Measurements from ENCODE around the gene KCNA2. TPM values are rescaled to one million over a fixed set of nuclear protein-coding genes. Genes with fewer than 3 reads are reported as not detected.

The KCNA2 gene
- total RNA-seq, 1 experiment from 2014 or later: not detected

DNA sequence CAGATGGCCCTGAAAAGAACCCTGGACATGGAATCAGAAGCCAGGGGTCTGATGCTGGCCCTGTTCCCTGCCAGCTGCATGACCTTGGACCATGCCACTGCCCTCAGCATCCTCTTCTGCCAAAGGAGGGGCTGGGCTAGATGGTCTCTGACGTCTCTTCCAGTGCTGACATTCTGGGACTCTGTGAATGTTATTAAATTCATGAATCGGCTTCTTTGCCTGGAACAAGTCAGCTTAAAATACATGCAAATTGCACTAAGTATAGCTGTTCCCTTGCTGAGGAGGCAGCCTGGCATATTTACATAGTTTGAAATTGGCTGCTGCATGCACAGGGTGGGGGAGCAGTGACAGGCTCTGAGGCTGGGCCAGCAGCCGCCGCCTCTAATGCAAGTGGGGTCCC lies 23.8 kb downstream of the KCNA2 start:
- Histone ChIP-seq H3K79me2 (ENCODE audit: low read length) (no peaks in the 10 kb centered on the region), H3K4me3 (ENCODE audit: low read length) (peak overlapping the region; percentile 49), H3K9ac (ENCODE audit: low read length) (peak overlapping the region; percentile 19; the same call in 1 of the 2 replicates), H3K9me2 (replicated peaks; ENCODE audit: insufficient read depth, low read length) (no peaks in the 10 kb centered on the region), H3K36me3 (ENCODE audit: insufficient read depth, low read length) (no peaks in the 10 kb centered on the region), H2AFZ (ENCODE audit: low read length) (no peak overlapping the region), H3K9me3 (ENCODE audit: low read length) (no peaks in the 10 kb centered on the region), H4K20me1 (ENCODE audit: insufficient read depth, low read depth, low read length) (no peaks in the 10 kb centered on the region), H3K27me3 (ENCODE audit: low read length) (no peaks in the 10 kb centered on the region; the same call in 1 of the 2 replicates), H3K4me1 (ENCODE audit: low read length) (peaks cover 69% of the 10 kb centered on the region), H3K27ac (ENCODE audit: low read length) (peak overlapping the region; percentile 71), H3K4me2 (ENCODE audit: low read depth, low read length, poor library complexity, severe bottlenecking) (peak overlapping the region; percentile 74)
- DNase-seq: peak; percentile 88

- no peaks in the 10 kb centered on the region for H4K20me1 ChIP-seq (ENCODE audit: insufficient read depth, low read depth, low read length)
- H3K27me3 ChIP-seq (ENCODE audit: low read length): no peaks in the 10 kb centered on the region; the same call in 1 of the 2 replicates
- H3K4me1 ChIP-seq (ENCODE audit: low read length): peaks cover 67% of the 10 kb centered on the region
- no peak overlapping the region for H2AFZ ChIP-seq (ENCODE audit: low read length)
- H3K4me3 ChIP-seq (ENCODE audit: low read length): peak overlapping the region; percentile 49; the same call in 1 of the 2 replicates
- no peak overlapping the region for H3K27ac ChIP-seq (ENCODE audit: low read length)
- H3K36me3 ChIP-seq (ENCODE audit: insufficient read depth, low read length): no peaks in the 10 kb centered on the region
- peak overlapping the region; percentile 74 for H3K4me2 ChIP-seq (ENCODE audit: low read depth, low read length, poor library complexity, severe bottlenecking)
- H3K79me2 ChIP-seq (ENCODE audit: low read length): no peaks in the 10 kb centered on the region
- H3K9me3 ChIP-seq (ENCODE audit: low read length): no peaks in the 10 kb centered on the region
- H3K9ac ChIP-seq (ENCODE audit: low read length): peak overlapping the region; percentile 19; the same call in 1 of the 2 replicates
- DNase-seq: no peak
- no peaks in the 10 kb centered on the region for H3K9me2 ChIP-seq (replicated peaks; ENCODE audit: insufficient read depth, low read length)
Measured at GRCh38 chr1:110581682-110582145, 24.4 kb downstream of the KCNA2 start.

DNA sequence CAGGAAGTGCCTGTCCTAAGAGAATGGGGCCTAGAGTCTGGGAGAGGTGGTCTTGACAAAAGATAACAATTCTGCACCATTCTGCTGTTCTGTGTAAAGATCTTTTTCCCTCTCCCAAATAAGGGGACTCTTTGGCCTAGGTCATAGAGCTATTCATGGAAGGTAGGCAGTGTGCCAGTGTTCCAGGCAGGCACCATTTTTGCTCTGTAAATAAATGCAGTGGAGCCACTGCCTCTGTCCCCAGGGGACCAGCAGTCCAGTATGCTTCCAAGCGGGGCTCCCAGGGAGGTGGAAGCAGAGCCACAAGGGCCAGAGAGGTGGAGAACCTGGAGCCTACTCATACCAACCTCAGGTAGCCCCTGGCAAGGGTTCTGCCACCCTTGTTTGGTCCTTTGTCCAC lies 25.9 kb downstream of the KCNA2 start:
- Histone ChIP-seq H3K79me2 (ENCODE audit: low read length) (no peaks in the 10 kb centered on the region), H3K9me2 (replicated peaks; ENCODE audit: insufficient read depth, low read length) (no peaks in the 10 kb centered on the region), H2AFZ (ENCODE audit: low read length) (no peak overlapping the region), H3K27me3 (ENCODE audit: low read length) (no peaks in the 10 kb centered on the region; the same call in 1 of the 2 replicates), H3K4me2 (ENCODE audit: low read depth, low read length, poor library complexity, severe bottlenecking) (no peak overlapping the region), H3K27ac (ENCODE audit: low read length) (no peak overlapping the region), H3K36me3 (ENCODE audit: insufficient read depth, low read length) (no peaks in the 10 kb centered on the region), H3K4me1 (ENCODE audit: low read length) (peaks cover 52% of the 10 kb centered on the region), H4K20me1 (ENCODE audit: insufficient read depth, low read depth, low read length) (no peaks in the 10 kb centered on the region), H3K9me3 (ENCODE audit: low read length) (no peaks in the 10 kb centered on the region), H3K9ac (ENCODE audit: low read length) (no peak overlapping the region), H3K4me3 (ENCODE audit: low read length) (no peak overlapping the region)
- no peak for DNase-seq

- no peak overlapping the region for H3K4me2 ChIP-seq (ENCODE audit: low read depth, low read length, poor library complexity, severe bottlenecking)
- H4K20me1 ChIP-seq (ENCODE audit: insufficient read depth, low read depth, low read length): no peaks in the 10 kb centered on the region
- H3K9me3 ChIP-seq (ENCODE audit: low read length): no peaks in the 10 kb centered on the region
- H3K79me2 ChIP-seq (ENCODE audit: low read length): no peaks in the 10 kb centered on the region
- H3K27me3 ChIP-seq (ENCODE audit: low read length): no peaks in the 10 kb centered on the region; the same call in 1 of the 2 replicates
- no peaks in the 10 kb centered on the region for H3K36me3 ChIP-seq (ENCODE audit: insufficient read depth, low read length)
- no peaks in the 10 kb centered on the region for H3K9me2 ChIP-seq (replicated peaks; ENCODE audit: insufficient read depth, low read length)
- H3K27ac ChIP-seq (ENCODE audit: low read length): no peak overlapping the region
- no peak overlapping the region for H3K9ac ChIP-seq (ENCODE audit: low read length)
- no peak for DNase-seq
- H3K4me3 ChIP-seq (ENCODE audit: low read length): no peak overlapping the region
- H3K4me1 ChIP-seq (ENCODE audit: low read length): peaks cover 45% of the 10 kb centered on the region
- H2AFZ ChIP-seq (ENCODE audit: low read length): no peak overlapping the region
Measured at GRCh38 chr1:110579460-110579859, 26.7 kb downstream of the KCNA2 start.

DNA sequence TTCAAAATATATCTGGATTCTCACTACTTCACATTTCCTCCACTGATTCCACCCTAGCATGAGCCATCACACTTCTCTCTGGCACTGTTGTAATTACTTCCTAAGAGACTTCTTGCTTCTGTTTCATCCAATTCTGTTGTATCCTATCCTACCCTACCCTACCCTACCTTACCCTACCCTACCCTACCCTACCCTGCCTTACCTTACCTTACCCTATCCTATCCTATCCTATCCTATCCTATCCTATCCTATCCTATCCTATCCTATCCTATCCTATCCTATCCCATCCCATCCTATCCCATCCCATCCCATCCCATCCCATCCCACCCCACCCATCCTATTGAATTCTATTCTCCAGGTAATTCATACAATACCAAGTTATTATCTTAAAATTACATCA lies 29.7 kb downstream of the KCNA2 start:
- Histone ChIP-seq H3K9ac (ENCODE audit: low read length) (no peak overlapping the region), H3K79me2 (ENCODE audit: low read length) (no peaks in the 10 kb centered on the region), H2AFZ (ENCODE audit: low read length) (no peak overlapping the region), H3K9me2 (replicated peaks; ENCODE audit: insufficient read depth, low read length) (no peaks in the 10 kb centered on the region), H3K27me3 (ENCODE audit: low read length) (no peaks in the 10 kb centered on the region), H3K4me1 (ENCODE audit: low read length) (peaks cover 14% of the 10 kb centered on the region), H4K20me1 (ENCODE audit: insufficient read depth, low read depth, low read length) (no peaks in the 10 kb centered on the region; the same call in 1 of the 2 replicates), H3K4me2 (ENCODE audit: low read depth, low read length, poor library complexity, severe bottlenecking) (no peak overlapping the region), H3K4me3 (ENCODE audit: low read length) (no peak overlapping the region), H3K36me3 (ENCODE audit: insufficient read depth, low read length) (no peaks in the 10 kb centered on the region), H3K27ac (ENCODE audit: low read length) (no peak overlapping the region), H3K9me3 (ENCODE audit: low read length) (no peaks in the 10 kb centered on the region)
- no peak for DNase-seq

DNA sequence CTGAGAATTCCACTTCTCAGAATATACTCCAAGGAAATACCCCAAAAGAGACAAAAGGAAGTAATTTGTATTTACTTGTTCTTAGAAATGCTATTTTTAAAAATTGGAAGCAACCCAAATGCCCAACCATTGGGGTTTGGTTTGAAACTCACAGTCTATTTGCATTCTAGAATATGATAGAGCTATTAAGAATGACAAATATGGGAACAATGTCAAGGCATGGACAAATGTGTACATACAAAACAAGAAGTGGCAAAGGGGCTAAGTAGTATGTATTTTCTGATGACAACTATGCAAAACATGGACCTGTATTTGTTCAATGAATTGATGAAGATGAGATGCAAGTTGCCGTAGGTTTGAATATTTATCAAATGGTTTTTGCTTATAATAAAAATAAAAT lies 32.8 kb downstream of the KCNA2 start:
- Histone ChIP-seq H3K9ac (ENCODE audit: low read length) (no peak overlapping the region), H4K20me1 (ENCODE audit: insufficient read depth, low read depth, low read length) (no peaks in the 10 kb centered on the region; the same call in 1 of the 2 replicates), H3K4me1 (ENCODE audit: low read length) (peaks cover 4% of the 10 kb centered on the region; the same call in 1 of the 2 replicates), H3K9me2 (replicated peaks; ENCODE audit: insufficient read depth, low read length) (no peaks in the 10 kb centered on the region), H3K79me2 (ENCODE audit: low read length) (no peaks in the 10 kb centered on the region), H3K27ac (ENCODE audit: low read length) (no peak overlapping the region), H3K27me3 (ENCODE audit: low read length) (no peaks in the 10 kb centered on the region), H3K4me2 (ENCODE audit: low read depth, low read length, poor library complexity, severe bottlenecking) (no peak overlapping the region), H2AFZ (ENCODE audit: low read length) (no peak overlapping the region), H3K9me3 (ENCODE audit: low read length) (no peaks in the 10 kb centered on the region), H3K36me3 (ENCODE audit: insufficient read depth, low read length) (no peaks in the 10 kb centered on the region), H3K4me3 (ENCODE audit: low read length) (no peak overlapping the region)
- DNase-seq: no peak

DNA sequence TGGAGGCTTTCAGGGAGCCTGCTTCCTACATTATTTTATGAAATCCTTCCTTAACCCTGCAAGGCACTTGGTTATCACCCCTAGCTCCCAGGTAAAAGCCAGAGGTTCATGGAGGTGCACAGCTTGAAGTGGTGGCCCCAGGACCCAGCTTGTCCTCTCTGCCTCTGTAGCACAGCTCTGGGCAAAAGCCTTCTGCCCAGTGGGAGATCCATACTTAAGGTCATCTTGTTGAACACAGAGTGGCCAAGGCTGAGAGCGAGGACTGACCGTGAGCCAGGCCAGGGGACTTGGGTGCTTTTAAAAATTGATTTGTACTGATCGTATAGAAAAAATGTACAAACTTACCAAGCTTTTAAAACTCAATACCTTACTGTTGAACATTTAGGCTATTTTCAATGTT lies 33.4 kb downstream of the KCNA2 start:
- no peaks in the 10 kb centered on the region for H3K79me2 ChIP-seq (ENCODE audit: low read length)
- H3K4me1 ChIP-seq (ENCODE audit: low read length): peaks cover 4% of the 10 kb centered on the region; the same call in 1 of the 2 replicates
- H3K9ac ChIP-seq (ENCODE audit: low read length): no peak overlapping the region
- H3K36me3 ChIP-seq (ENCODE audit: insufficient read depth, low read length): no peaks in the 10 kb centered on the region
- no peak overlapping the region for H3K27ac ChIP-seq (ENCODE audit: low read length)
- no peaks in the 10 kb centered on the region; the same call in 1 of the 2 replicates for H4K20me1 ChIP-seq (ENCODE audit: insufficient read depth, low read depth, low read length)
- H3K4me3 ChIP-seq (ENCODE audit: low read length): no peak overlapping the region
- H3K27me3 ChIP-seq (ENCODE audit: low read length): no peaks in the 10 kb centered on the region
- DNase-seq: no peak
- no peak overlapping the region for H3K4me2 ChIP-seq (ENCODE audit: low read depth, low read length, poor library complexity, severe bottlenecking)
- no peaks in the 10 kb centered on the region for H3K9me3 ChIP-seq (ENCODE audit: low read length)
- no peaks in the 10 kb centered on the region for H3K9me2 ChIP-seq (replicated peaks; ENCODE audit: insufficient read depth, low read length)
- no peak overlapping the region for H2AFZ ChIP-seq (ENCODE audit: low read length)

DNA sequence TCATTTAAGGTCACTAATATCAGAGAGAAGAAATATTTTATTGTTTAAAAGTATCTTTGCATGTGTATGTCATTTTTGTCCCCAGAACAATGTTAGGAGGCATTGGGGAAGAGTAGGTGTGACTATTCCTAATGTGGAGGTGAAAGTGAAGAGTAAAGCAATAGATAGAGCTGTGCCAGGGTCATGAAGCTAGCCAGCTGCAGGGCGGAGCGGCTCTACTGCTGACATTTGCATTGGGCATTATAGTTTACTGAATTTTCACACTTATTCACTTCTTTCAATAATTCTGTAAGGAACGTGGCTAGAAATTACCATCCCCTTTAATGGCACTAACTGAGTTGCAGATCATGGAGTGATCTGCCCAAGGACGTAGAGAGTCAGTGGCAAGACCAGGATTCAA lies 35.3 kb downstream of the KCNA2 start:
- peaks cover 4% of the 10 kb centered on the region; the same call in 1 of the 2 replicates for H3K4me1 ChIP-seq (ENCODE audit: low read length)
- H3K36me3 ChIP-seq (ENCODE audit: insufficient read depth, low read length): no peaks in the 10 kb centered on the region
- no peaks in the 10 kb centered on the region for H3K9me3 ChIP-seq (ENCODE audit: low read length)
- no peaks in the 10 kb centered on the region for H3K27me3 ChIP-seq (ENCODE audit: low read length)
- no peak overlapping the region for H3K4me3 ChIP-seq (ENCODE audit: low read length)
- no peak for DNase-seq
- H3K27ac ChIP-seq (ENCODE audit: low read length): no peak overlapping the region
- H4K20me1 ChIP-seq (ENCODE audit: insufficient read depth, low read depth, low read length): no peaks in the 10 kb centered on the region; the same call in 1 of the 2 replicates
- H3K4me2 ChIP-seq (ENCODE audit: low read depth, low read length, poor library complexity, severe bottlenecking): no peak overlapping the region
- H3K9ac ChIP-seq (ENCODE audit: low read length): no peak overlapping the region
- H3K9me2 ChIP-seq (replicated peaks; ENCODE audit: insufficient read depth, low read length): no peaks in the 10 kb centered on the region
- no peak overlapping the region for H2AFZ ChIP-seq (ENCODE audit: low read length)
- H3K79me2 ChIP-seq (ENCODE audit: low read length): no peaks in the 10 kb centered on the region
